ENCODE measurements around the gene NAPG. TPM values are rescaled to one million over a fixed set of nuclear protein-coding genes. Genes with fewer than 3 reads are reported as not detected.

NAPG gene
- total and polyA plus RNA-seq, 9 of the 15 experiments (the other 6 are each of a cell fraction or from before 2014, with no cell fraction given), result 31.6 to 63.3 (median 50.9) TPM

DNA sequence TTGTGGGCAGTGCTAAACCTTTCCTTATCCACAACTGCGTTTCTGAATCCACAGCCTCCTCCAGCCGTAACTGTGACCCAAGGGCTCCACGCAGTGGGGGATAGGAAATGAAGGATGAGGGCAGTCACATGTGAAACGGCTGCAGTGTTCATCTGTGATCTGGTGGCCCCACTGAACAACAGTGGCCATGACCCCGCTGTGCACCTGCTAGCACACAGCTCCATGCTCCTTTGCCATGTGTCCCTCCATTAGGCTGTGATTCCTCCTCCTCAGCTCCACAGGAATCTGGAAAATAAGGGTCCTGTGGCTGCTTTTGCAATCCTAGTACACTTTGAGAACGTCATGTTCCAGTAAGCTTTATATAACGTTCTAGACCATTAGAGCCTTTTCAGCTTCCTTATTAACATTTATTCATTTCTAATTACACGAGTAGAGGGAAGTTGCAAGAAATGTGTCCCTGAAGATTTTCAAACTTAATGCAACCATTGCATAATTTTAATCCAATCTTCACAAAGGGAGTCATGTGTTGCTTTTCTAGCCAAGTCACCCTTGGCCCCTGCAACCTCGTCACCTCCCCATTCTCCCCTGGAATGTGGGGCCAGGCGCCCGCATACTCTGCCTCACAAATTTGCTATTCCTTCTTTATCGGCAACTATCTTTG lies 7.1 kb upstream of the NAPG start (continued):
- TF ChIP-seq, protein P1, sequence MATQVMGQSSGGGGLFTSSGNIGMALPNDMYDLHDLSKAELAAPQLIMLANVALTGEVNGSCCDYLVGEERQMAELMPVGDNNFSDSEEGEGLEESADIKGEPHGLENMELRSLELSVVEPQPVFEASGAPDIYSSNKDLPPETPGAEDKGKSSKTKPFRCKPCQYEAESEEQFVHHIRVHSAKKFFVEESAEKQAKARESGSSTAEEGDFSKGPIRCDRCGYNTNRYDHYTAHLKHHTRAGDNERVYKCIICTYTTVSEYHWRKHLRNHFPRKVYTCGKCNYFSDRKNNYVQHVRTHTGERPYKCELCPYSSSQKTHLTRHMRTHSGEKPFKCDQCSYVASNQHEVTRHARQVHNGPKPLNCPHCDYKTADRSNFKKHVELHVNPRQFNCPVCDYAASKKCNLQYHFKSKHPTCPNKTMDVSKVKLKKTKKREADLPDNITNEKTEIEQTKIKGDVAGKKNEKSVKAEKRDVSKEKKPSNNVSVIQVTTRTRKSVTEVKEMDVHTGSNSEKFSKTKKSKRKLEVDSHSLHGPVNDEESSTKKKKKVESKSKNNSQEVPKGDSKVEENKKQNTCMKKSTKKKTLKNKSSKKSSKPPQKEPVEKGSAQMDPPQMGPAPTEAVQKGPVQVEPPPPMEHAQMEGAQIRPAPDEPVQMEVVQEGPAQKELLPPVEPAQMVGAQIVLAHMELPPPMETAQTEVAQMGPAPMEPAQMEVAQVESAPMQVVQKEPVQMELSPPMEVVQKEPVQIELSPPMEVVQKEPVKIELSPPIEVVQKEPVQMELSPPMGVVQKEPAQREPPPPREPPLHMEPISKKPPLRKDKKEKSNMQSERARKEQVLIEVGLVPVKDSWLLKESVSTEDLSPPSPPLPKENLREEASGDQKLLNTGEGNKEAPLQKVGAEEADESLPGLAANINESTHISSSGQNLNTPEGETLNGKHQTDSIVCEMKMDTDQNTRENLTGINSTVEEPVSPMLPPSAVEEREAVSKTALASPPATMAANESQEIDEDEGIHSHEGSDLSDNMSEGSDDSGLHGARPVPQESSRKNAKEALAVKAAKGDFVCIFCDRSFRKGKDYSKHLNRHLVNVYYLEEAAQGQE (IDR thresholded peaks at IDR 0.05; ENCODE audit: borderline replicate concordance), result peak; percentile 45; the same call in 1 of the 2 replicates
- TF ChIP-seq, protein P1 (CRISPR knock-in tag; IDR thresholded peaks at IDR 0.05; ENCODE audit: low read depth), result no peak
- TF ChIP-seq DACH1 (IDR thresholded peaks at IDR 0.05; ENCODE audit: partially characterized antibody) (no peak), ZNF316 (IDR thresholded peaks at IDR 0.05) (peak; percentile 57), STAT5A (IDR thresholded peaks at IDR 0.05; ENCODE audit: borderline replicate concordance, low read length) (no peak), ZNF707 (CRISPR knock-in tag; conservative IDR thresholded peaks at IDR 0.05) (no peak), STAG1 (CRISPR knock-in tag; IDR thresholded peaks at IDR 0.05; ENCODE audit: borderline replicate concordance) (peak; percentile 54; the same call in 1 of the 2 replicates), ZNF311 (CRISPR knock-in tag; IDR thresholded peaks at IDR 0.05) (no peak), ZNF253 (CRISPR knock-in tag; conservative IDR thresholded peaks at IDR 0.05) (no peak), RAD21 (CRISPR knock-in tag; conservative IDR thresholded peaks at IDR 0.05 in 1 of 2, IDR thresholded peaks at IDR 0.05 in 1 of 2) (peak; percentile 51 to 69)
- TF ChIP-seq, protein P2, sequence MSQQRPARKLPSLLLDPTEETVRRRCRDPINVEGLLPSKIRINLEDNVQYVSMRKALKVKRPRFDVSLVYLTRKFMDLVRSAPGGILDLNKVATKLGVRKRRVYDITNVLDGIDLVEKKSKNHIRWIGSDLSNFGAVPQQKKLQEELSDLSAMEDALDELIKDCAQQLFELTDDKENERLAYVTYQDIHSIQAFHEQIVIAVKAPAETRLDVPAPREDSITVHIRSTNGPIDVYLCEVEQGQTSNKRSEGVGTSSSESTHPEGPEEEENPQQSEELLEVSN (IDR thresholded peaks at IDR 0.05; ENCODE audit: borderline replicate concordance in 1 of 2, extremely low read depth in 1 of 2, insufficient read depth in 1 of 2, insufficient read length in 1 of 2, low read depth in 1 of 2, low read length in 1 of 2, poor library complexity in 1 of 2, severe bottlenecking in 1 of 2), result no peak
